Breast epithelium (tissue), 4 donors: ENCODE results near the gene GATB. TPM values are rescaled to one million over a fixed set of nuclear protein-coding genes. Genes with fewer than 3 reads are reported as not detected.
A peak's percentile ranks its signal among the peaks of the same experiment; 100 is the strongest.

ENCODE experiments used
- DNase-seq, 2 donors: peaks; one replicate each; pipeline ENCODE4 v3.0.0-alpha.2; 2019; ENCODE audit warnings: low spot score in 2 of 2
- H3K27ac ChIP-seq, 2 donors: fragments of 200-600 bp; sonication (generic) in 1 of 2; one replicate each; pipeline ENCODE4 v1.5.1; 2016 to 2019; ENCODE audit warnings: mild to moderate bottlenecking in 1 of 2
- H3K27me3 ChIP-seq, 2 donors: fragments of 200-600 bp; sonication (generic) in 1 of 2; one replicate each; pipeline versions ENCODE4 v1.5.1 to v1.6.0; 2017 to 2019; ENCODE audit warnings: control low read depth in 1 of 2, mild to moderate bottlenecking in 1 of 2
- H3K36me3 ChIP-seq: fragments of 200-600 bp; one replicate; pipeline ENCODE4 v1.5.1; 2019
- H3K4me1 ChIP-seq, 2 donors: fragments of 200-600 bp; sonication (generic); one replicate each; pipeline ENCODE4 v1.5.1; 2016 to 2019; ENCODE audit warnings: control low read depth in 1 of 2
- H3K4me3 ChIP-seq, 3 donors: fragments of 200-600 bp; sonication (generic); 1 replicate in 2 of 3; 2 replicates in 1 of 3; pipeline ENCODE4 v1.5.1; 2016 to 2019; ENCODE audit warnings: mild to moderate bottlenecking in 3 of 3, moderate library complexity in 2 of 3
- H3K9me3 ChIP-seq, 2 donors: fragments of 200-600 bp; sonication (generic) in 1 of 2; one replicate each; pipeline ENCODE4 v1.5.1; 2016 to 2019; ENCODE audit warnings: control low read depth in 1 of 2
- POLR2A ChIP-seq: fragments of 450-650 bp; IDR thresholded peaks from one replicate; pipeline ENCODE4 v1.6.1; 2016; ENCODE audit warnings: antibody characterized with exemption, mild to moderate bottlenecking, moderate library complexity
- POLR2AphosphoS5 ChIP-seq, 3 donors: sonication (generic); formaldehyde crosslinking; IDR thresholded peaks; one replicate each; pipeline ENCODE4 v1.6.1; 2017; ENCODE audit warnings: antibody characterized with exemption in 3 of 3
- intact Hi-C: fragments of 100-400 bp; cut with DNase I; formaldehyde crosslinking; loops from one replicate; pipeline ENCODE4 v1.15.1; 2023; ENCODE audit warnings: low total_unique reads
- total RNA-seq, 3 donors: library from RNA; depleted of rRNA; stranded (reverse); fragments of >200 nt; gene quantifications; one replicate each; pipeline ENCODE4 v1.1.0, GENCODE V29; 2016
- TF ChIP-seq, protein P1 (sequence below), 3 donors: fragments of 450-650 bp; IDR thresholded peaks; one replicate each; pipeline ENCODE4 v1.5.1; 2016 to 2017; ENCODE audit warnings: antibody characterized with exemption in 3 of 3, mild to moderate bottlenecking in 3 of 3, moderate library complexity in 3 of 3

Gene GATB
- total RNA-seq, 3 donors from 2014 or later, result 12.8 to 26.6 (median 20.6) TPM

- no peaks in the 10 kb centered on the region for H3K27me3 ChIP-seq
- no peak for DNase-seq
- H3K9me3 ChIP-seq, result no peaks in the 10 kb centered on the region
- H3K27ac ChIP-seq, result no peak overlapping the region
- no peaks in the 10 kb centered on the region for H3K36me3 ChIP-seq
- intact Hi-C loops, result no loop called here
- no peaks in the 10 kb centered on the region for H3K4me1 ChIP-seq
- H3K4me3 ChIP-seq, result no peak overlapping the region
- TF ChIP-seq POLR2A (no peak), POLR2AphosphoS5 (IDR thresholded peaks at IDR 0.05) (no peak)
- TF ChIP-seq, protein P1, sequence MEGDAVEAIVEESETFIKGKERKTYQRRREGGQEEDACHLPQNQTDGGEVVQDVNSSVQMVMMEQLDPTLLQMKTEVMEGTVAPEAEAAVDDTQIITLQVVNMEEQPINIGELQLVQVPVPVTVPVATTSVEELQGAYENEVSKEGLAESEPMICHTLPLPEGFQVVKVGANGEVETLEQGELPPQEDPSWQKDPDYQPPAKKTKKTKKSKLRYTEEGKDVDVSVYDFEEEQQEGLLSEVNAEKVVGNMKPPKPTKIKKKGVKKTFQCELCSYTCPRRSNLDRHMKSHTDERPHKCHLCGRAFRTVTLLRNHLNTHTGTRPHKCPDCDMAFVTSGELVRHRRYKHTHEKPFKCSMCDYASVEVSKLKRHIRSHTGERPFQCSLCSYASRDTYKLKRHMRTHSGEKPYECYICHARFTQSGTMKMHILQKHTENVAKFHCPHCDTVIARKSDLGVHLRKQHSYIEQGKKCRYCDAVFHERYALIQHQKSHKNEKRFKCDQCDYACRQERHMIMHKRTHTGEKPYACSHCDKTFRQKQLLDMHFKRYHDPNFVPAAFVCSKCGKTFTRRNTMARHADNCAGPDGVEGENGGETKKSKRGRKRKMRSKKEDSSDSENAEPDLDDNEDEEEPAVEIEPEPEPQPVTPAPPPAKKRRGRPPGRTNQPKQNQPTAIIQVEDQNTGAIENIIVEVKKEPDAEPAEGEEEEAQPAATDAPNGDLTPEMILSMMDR (IDR thresholded peaks at IDR 0.05), result no peak
These were observed 87.8 kb downstream of the GATB start for GRCh38 chr4:151672996-151673395.

DNA sequence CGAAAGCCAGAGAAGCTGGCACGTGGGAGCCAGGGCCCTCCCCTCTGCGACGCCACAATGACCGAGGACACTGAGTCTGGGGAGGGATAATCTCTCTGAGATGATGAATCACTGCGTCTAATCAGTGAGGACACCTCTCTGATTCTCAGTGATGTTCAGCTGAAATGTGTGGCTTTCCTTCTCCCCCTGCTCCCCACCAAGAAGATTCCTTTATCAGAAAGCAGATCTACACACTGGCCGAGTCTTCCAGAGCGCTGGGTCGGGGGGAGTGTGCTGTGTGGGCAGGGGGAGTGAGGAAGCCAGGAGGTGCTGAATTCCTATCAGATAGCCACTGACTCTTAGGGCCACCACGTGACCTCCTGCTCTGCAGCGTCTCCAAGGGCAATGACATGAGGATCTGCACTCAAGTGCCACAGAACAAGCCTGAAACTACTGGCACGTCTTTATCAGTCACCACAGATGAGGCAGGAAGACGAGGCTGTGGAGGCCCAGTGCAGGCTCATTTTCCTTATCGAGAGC is 89.2 kb downstream of the GATB start:
- no peaks in the 10 kb centered on the region for H3K36me3 ChIP-seq
- H3K27me3 ChIP-seq, result no peaks in the 10 kb centered on the region
- H3K4me1 ChIP-seq, result no peaks in the 10 kb centered on the region
- intact Hi-C loops, result no loop called here
- H3K4me3 ChIP-seq, result no peak overlapping the region
- no peak for DNase-seq
- H3K27ac ChIP-seq, result no peak overlapping the region
- TF ChIP-seq, protein P1 (IDR thresholded peaks at IDR 0.05), result no peak
- TF ChIP-seq POLR2A (no peak), POLR2AphosphoS5 (IDR thresholded peaks at IDR 0.05) (no peak)
- H3K9me3 ChIP-seq, result no peaks in the 10 kb centered on the region

- DNase-seq, result no peak
These were observed 90.0 kb downstream of the GATB start for GRCh38 chr4:151670843-151671242.

GRCh38 chr4:151669990-151670389 is 90.8 kb downstream of the GATB start:
- no peaks in the 10 kb centered on the region for H3K4me1 ChIP-seq
- no peaks in the 10 kb centered on the region for H3K27me3 ChIP-seq
- TF ChIP-seq, protein P1 (IDR thresholded peaks at IDR 0.05), result no peak
- TF ChIP-seq POLR2A (no peak), POLR2AphosphoS5 (IDR thresholded peaks at IDR 0.05) (no peak)
- intact Hi-C loops, result no loop called here
- H3K36me3 ChIP-seq, result no peaks in the 10 kb centered on the region
- H3K4me3 ChIP-seq, result no peak overlapping the region
- DNase-seq, result no peak
- H3K27ac ChIP-seq, result no peak overlapping the region
- H3K9me3 ChIP-seq, result no peaks in the 10 kb centered on the region

More at GRCh38 chr4:151670843-151671242, 90.0 kb downstream of the GATB start:
- H3K27me3 ChIP-seq, result no peaks in the 10 kb centered on the region
- H3K9me3 ChIP-seq, result no peaks in the 10 kb centered on the region
- H3K4me3 ChIP-seq, result no peak overlapping the region
- TF ChIP-seq POLR2A, result no peak
- TF ChIP-seq, protein P1 (IDR thresholded peaks at IDR 0.05), result no peak
- TF ChIP-seq POLR2AphosphoS5 (IDR thresholded peaks at IDR 0.05), result no peak
- no peak overlapping the region for H3K27ac ChIP-seq
- no peaks in the 10 kb centered on the region for H3K4me1 ChIP-seq
- intact Hi-C loops, result no loop called here
- H3K36me3 ChIP-seq, result no peaks in the 10 kb centered on the region

- Histone ChIP-seq H3K4me3 (no peak overlapping the region), H3K9me3 (no peaks in the 10 kb centered on the region), H3K27me3 (no peaks in the 10 kb centered on the region), H3K4me1 (no peaks in the 10 kb centered on the region), H3K27ac (peak overlapping the region in 1 of 2 donors; percentile 28), H3K36me3 (no peaks in the 10 kb centered on the region)
- TF ChIP-seq POLR2A (no peak), POLR2AphosphoS5 (IDR thresholded peaks at IDR 0.05) (no peak)
- TF ChIP-seq, protein P1 (IDR thresholded peaks at IDR 0.05), result no peak
- peak in 1 of 2 donors; percentile 53 for DNase-seq
- intact Hi-C loops, result no loop called here
These were observed 92.0 kb downstream of the GATB start for GRCh38 chr4:151668689-151669402.
